Measurements from ENCODE around the gene KIFC1.
A peak's percentile ranks its signal among the peaks of the same experiment; 100 is the strongest.

The KIFC1 gene

GRCh38 chr6:33445119-33445603 is 53.5 kb downstream of the KIFC1 start:
- DNase-seq, result no peak

DNA sequence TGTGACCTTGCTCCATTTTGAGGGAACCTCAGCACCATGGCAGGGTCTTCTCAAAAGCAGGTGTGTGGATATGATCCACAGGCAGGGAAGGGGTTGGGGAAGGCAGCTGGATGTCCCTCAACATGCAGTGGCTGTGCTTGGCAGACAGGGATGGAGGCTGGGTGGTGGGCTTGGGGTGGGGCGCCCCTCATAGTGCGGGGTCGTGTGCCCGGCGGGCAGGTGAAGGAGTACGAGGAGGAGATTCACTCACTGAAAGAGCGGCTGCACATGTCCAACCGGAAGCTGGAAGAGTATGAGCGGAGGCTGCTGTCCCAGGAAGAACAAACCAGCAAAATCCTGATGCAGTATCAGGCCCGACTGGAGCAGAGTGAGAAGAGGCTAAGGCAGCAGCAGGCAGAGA is 54.7 kb downstream of the KIFC1 start:
- no peak for DNase-seq

DNA sequence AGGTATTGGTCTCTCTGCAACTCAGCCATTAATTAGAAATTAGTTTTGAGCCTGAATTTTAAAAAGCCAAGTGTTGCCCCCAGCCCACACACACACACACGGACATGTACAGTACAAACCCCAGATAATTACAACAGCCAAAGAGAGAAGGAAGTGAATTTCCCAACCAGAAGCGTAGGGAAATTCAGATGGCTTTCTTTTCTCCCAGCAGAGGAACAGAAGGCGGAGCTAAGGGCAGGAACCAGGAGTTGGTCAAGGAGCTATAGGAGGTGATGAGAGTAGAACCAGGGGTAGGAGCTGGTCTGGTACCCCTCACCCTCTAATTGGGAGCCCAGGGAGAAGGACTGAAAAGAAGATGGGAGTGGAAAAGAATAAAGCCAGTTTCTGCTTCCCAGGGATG is 58.8 kb downstream of the KIFC1 start:
- DNase-seq, result no peak

GRCh38 chr6:33451606-33452005 is 60.0 kb downstream of the KIFC1 start:
- no peak for DNase-seq

- no peak for DNase-seq
Measured at GRCh38 chr6:33452496-33452895, 60.9 kb downstream of the KIFC1 start.

GRCh38 chr6:33453393-33454008 is 61.9 kb downstream of the KIFC1 start:
- DNase-seq, result peak; percentile 25

DNA sequence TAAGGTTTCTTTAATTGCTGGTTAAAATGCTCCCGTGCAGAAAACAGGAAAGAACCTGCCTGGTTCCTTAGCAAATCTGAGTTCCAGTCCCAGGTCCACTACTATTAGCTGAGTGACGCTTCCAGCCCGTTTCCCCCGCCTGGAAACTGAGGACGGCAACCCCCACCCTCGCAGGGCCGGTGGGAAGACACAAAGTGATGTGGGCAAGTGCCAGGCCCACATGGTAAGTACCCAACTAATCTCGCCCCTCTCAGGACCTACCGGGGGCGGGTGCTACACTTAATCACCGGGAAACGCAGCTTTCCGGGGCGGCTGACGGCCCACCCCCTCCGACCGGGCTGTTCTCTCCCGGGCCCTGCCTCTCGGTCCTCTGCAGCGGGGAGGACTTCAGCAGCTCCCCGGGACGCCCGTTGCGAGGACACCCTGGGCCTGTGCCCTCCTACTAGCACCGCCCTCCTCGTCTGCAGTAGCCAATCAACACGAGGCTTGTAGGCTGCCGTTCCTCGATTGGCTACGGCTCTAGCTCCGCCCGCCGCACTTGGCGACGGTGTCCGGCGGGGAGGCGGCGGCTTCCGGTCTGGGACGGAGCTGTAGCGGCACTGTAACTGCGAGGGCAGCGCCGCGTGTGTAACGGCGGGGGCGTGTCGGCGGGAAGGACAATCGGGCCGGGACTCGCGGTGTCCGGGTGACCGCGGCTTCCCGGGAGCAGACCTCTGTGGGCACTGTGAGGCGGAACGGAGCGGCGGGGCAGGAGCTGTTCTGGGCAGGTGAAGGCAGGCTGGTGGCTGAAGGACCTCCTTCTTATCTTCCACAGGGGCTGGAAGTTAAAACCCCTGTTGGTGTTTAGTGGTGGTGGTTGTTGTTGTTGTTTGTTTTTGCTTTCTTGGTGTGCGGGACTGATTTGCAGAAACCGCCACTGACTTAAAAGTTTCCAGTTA is 62.7 kb downstream of the KIFC1 start, which contains the start of gene ZBTB9:
Gene ZBTB9 (plus strand): TSS at position 568 of the 938 bp plus-strand sequence. CDS start 525 bp downstream, outside the sequence.
- peak; percentile 97 for DNase-seq

DNA sequence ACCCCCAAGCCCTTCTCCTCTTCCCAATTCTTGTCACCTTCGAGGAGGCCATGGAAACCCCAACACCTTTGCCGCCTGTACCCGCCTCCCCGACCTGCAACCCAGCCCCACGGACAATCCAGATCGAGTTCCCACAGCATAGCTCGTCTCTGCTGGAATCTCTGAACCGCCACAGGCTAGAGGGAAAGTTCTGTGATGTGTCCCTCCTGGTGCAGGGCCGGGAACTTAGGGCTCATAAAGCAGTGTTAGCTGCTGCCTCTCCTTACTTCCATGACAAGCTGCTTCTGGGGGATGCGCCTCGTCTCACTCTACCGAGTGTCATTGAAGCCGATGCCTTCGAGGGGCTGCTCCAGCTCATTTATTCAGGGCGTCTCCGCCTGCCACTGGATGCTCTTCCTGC is 63.4 kb downstream of the KIFC1 start:
- DNase-seq, result no peak

DNA sequence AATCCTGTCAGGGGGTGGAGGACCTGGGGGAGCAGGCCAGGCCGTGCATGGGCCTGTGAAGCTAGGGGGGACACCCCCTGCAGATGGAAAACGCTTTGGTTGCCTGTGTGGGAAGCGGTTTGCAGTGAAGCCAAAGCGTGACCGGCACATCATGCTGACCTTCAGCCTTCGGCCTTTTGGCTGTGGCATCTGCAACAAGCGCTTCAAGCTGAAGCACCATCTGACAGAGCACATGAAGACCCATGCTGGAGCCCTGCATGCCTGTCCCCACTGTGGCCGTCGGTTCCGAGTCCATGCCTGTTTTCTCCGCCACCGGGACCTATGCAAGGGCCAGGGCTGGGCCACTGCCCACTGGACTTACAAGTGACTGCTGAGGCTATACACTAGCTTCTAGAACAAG is 64.5 kb downstream of the KIFC1 start:
- no peak for DNase-seq

GRCh38 chr6:33458676-33459075 is 67.1 kb downstream of the KIFC1 start:
- no peak for DNase-seq

DNA sequence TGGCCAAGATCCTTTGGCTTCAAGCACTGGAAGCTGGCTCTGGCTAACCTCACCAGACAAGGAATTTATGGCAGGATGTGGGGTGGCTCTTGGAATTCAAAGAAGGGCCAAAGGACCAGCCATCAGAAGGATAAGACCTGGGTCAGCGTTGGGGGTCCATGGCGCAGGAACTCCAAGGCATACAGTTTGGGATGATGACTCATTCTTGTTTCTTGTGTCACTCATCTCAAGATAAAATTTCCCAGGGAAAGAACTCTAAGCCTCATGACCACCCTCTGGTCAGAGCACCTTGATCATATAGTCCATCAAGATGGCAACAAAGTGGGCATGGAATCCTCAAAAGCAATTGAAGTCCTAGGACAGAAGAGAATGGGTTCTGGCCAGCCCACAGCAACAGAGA is 67.6 kb downstream of the KIFC1 start:
- no peak for DNase-seq
